Bronchial epithelial cell (primary cell): ENCODE data around the gene TMCC3. TPM values are rescaled to one million over a fixed set of nuclear protein-coding genes. Genes with fewer than 3 reads are reported as not detected.

ENCODE experiments used
- DNase-seq: peaks from one replicate; pipeline ENCODE4 v3.0.0-alpha.2; 2010; ENCODE audit warnings: low read depth
- FAIRE-seq: peaks from 2 replicates; lab custom pipeline; 2011; peaks lifted over from hg19 to GRCh38; lab: Jason Lieb, UNC
- H3K27me3 ChIP-seq: 2 replicates; pipeline ENCODE4 v1.5.1; 2011; ENCODE audit warnings: low read length; ENCODE audit not compliant: control insufficient read depth, insufficient read depth
- H3K36me3 ChIP-seq: 2 replicates; pipeline ENCODE4 v1.5.1; 2011; ENCODE audit warnings: low read length; ENCODE audit not compliant: control insufficient read depth, insufficient read depth
- H3K4me3 ChIP-seq: 2 replicates; pipeline ENCODE4 v1.5.1; 2011; ENCODE audit warnings: mild to moderate bottlenecking, low read depth, low read length, control low read depth
- CTCF ChIP-seq: IDR thresholded peaks from 2 replicates; pipeline ENCODE4 v1.5.1; 2011; ENCODE audit warnings: mild to moderate bottlenecking, moderate library complexity, low read length, control low read depth, inconsistent platforms; ENCODE audit not compliant: insufficient read depth, severe bottlenecking
- total RNA-seq: library from RNA; depleted of rRNA; stranded (reverse); fragments of >200 nt; gene quantifications from 2 replicates; pipeline ENCODE4 v1.2.1, GENCODE V29; 2014

Gene TMCC3
- total RNA-seq, 1 donor from 2014 or later, result 5.8 TPM

- H3K27me3 ChIP-seq, result no peaks in the 10 kb centered on the region
- H3K4me3 ChIP-seq, result peak overlapping the region; percentile 74
- peak; percentile 35 for DNase-seq
- no peaks in the 10 kb centered on the region for H3K36me3 ChIP-seq
- peak; percentile 61 for TF ChIP-seq CTCF
- no peak for FAIRE-seq
These were observed 811 bp downstream of the TMCC3 start for GRCh38 chr12:94649349-94650142.

- TF ChIP-seq CTCF, result no peak
- H3K36me3 ChIP-seq, result no peaks in the 10 kb centered on the region
- FAIRE-seq (no peak), DNase-seq (peak; percentile 91)
- peak overlapping the region; percentile 74 for H3K4me3 ChIP-seq
- H3K27me3 ChIP-seq, result no peaks in the 10 kb centered on the region
These were observed 1.8 kb downstream of the TMCC3 start for GRCh38 chr12:94648578-94648977.

- Histone ChIP-seq H3K36me3 (no peaks in the 10 kb centered on the region), H3K27me3 (no peaks in the 10 kb centered on the region), H3K4me3 (no peak overlapping the region)
- peak; percentile 90 for FAIRE-seq
- no peak for TF ChIP-seq CTCF
- peak; percentile 97 for DNase-seq
These were observed 6.0 kb downstream of the TMCC3 start for GRCh38 chr12:94644141-94644979.

GRCh38 chr12:94643606-94644005 is 6.8 kb downstream of the TMCC3 start:
- no peak for DNase-seq
- H3K4me3 ChIP-seq, result no peak overlapping the region

GRCh38 chr12:94641283-94641682 is 9.1 kb downstream of the TMCC3 start:
- no peak for DNase-seq
- no peak for FAIRE-seq
- Histone ChIP-seq H3K36me3 (no peaks in the 10 kb centered on the region), H3K27me3 (no peaks in the 10 kb centered on the region), H3K4me3 (no peak overlapping the region)
- no peak for TF ChIP-seq CTCF

More at GRCh38 chr12:94643606-94644005, 6.8 kb downstream of the TMCC3 start:
- Histone ChIP-seq H3K27me3 (no peaks in the 10 kb centered on the region), H3K36me3 (no peaks in the 10 kb centered on the region)
- no peak for FAIRE-seq
- TF ChIP-seq CTCF, result no peak
